Right lobe of liver (tissue), 4 donors: ENCODE results near the gene RIPOR1.

Experiments used
- CTCF ChIP-seq, 4 donors: fragments of 200-600 bp in 3 of 4; fragments of 450-650 bp in 1 of 4; IDR thresholded peaks; one replicate each; pipeline versions ENCODE4 v1.5.1 to v1.8.0; 2016 to 2022; ENCODE audit warnings: antibody characterized with exemption in 4 of 4, mild to moderate bottlenecking in 2 of 4
- POLR2A ChIP-seq: fragments of 450-650 bp; IDR thresholded peaks from one replicate; pipeline ENCODE4 v1.6.1; 2017; ENCODE audit warnings: antibody characterized with exemption, mild to moderate bottlenecking
- donor health status: DM: no; HTN: no; CAD: no.
- donor health status: DM: no; HTN: no; CAD: no.
- donor health status: DM: no; HTN: yes; CAD: no.

- TF ChIP-seq CTCF (IDR thresholded peaks at IDR 0.05) (no peak), POLR2A (no peak)
Measured at GRCh38 chr16:67546091-67546501, 17.5 kb downstream of the RIPOR1 start.
